HEK293 (cell line): ENCODE results near the gene SCIMP.
A peak's percentile ranks its signal among the peaks of the same experiment; 100 is the strongest.

ENCODE experiments used
- CTCF ChIA-PET: fragments of 350-600 bp; formaldehyde crosslinking; extraction: SDS; loops from one replicate; lab custom pipeline; 2021; ENCODE audit warnings: antibody characterized with exemption; lab: Yijun Ruan, JAX
- POLR2A ChIA-PET: fragments of 300-600 bp; formaldehyde crosslinking; extraction: SDS; loops from one replicate; lab custom pipeline; 2020; ENCODE audit warnings: antibody characterized with exemption, inconsistent platforms; lab: Yijun Ruan, JAX
- H3K27ac ChIP-seq: fragments of 200-500 bp; sonication (Bioruptor generic); 2 replicates; pipeline ENCODE4 v1.5.1; 2014; ENCODE audit warnings: low read depth, low read length, control low read depth, inconsistent platforms; ENCODE audit errors: extremely low read depth
- H3K36me3 ChIP-seq, 2 experiments: fragments of 200-500 bp in 1 of 2; sonication (Bioruptor generic) in 1 of 2; 1 replicate in 1 of 2; 2 replicates in 1 of 2; pipeline ENCODE4 v1.5.1; 2014 to 2017; ENCODE audit warnings: inconsistent platforms in 2 of 2, low read length in 2 of 2; ENCODE audit not compliant: control insufficient read depth in 2 of 2, insufficient read depth in 1 of 2
- H3K4me1 ChIP-seq: fragments of 200-500 bp; sonication (Bioruptor generic); 2 replicates; pipeline ENCODE4 v1.5.1; 2014; ENCODE audit warnings: mild to moderate bottlenecking, low read length, inconsistent platforms; ENCODE audit not compliant: control insufficient read depth, insufficient read depth
- H3K4me3 ChIP-seq: 2 replicates; pipeline ENCODE4 v1.5.1; 2011; ENCODE audit warnings: low read depth, mild to moderate bottlenecking, control low read depth, low read length, moderate library complexity
- H3K9me3 ChIP-seq: fragments of 200-500 bp; sonication (Bioruptor generic); 2 replicates; pipeline ENCODE4 v1.5.1; 2014; ENCODE audit warnings: low read depth, low read length, inconsistent platforms; ENCODE audit not compliant: control insufficient read depth, insufficient read depth
- GLIS2 ChIP-seq: fragments of 450-650 bp; formaldehyde crosslinking; IDR thresholded peaks from 2 replicates; pipeline ENCODE4 v1.5.1; 2016; ENCODE audit warnings: missing biosample characterization, missing genetic modification characterization
- HOXD13 ChIP-seq: sonication (generic); formaldehyde crosslinking; IDR thresholded peaks from 2 replicates; pipeline ENCODE4 v1.8.0; 2022; ENCODE audit warnings: missing genetic modification reagents, borderline replicate concordance
- REPIN1 ChIP-seq: fragments of 450-650 bp; formaldehyde crosslinking; IDR thresholded peaks from 2 replicates; pipeline ENCODE4 v1.5.1; 2017; ENCODE audit warnings: missing biosample characterization, missing genetic modification characterization, low read depth
- ZBTB17 ChIP-seq: fragments of 450-650 bp; formaldehyde crosslinking; IDR thresholded peaks from 2 replicates; pipeline ENCODE4 v1.5.1; 2016; ENCODE audit warnings: missing biosample characterization, missing genetic modification characterization
- ZBTB20 ChIP-seq: fragments of 450-650 bp; formaldehyde crosslinking; IDR thresholded peaks from 2 replicates; pipeline ENCODE4 v1.5.1; 2016; ENCODE audit warnings: missing biosample characterization, missing genetic modification characterization
- ZNF112 ChIP-seq: fragments of 450-650 bp; formaldehyde crosslinking; IDR thresholded peaks from 2 replicates; pipeline ENCODE4 v1.5.0; 2017; ENCODE audit warnings: missing biosample characterization, missing genetic modification characterization
- ZNF140 ChIP-seq: fragments of 450-650 bp; formaldehyde crosslinking; IDR thresholded peaks from 2 replicates; pipeline ENCODE4 v1.5.1; 2016; ENCODE audit warnings: missing biosample characterization, missing genetic modification characterization
- ZNF169 ChIP-seq: fragments of 450-650 bp; formaldehyde crosslinking; IDR thresholded peaks from 2 replicates; pipeline ENCODE4 v1.5.1; 2016; ENCODE audit warnings: missing biosample characterization, missing genetic modification characterization
- ZNF174 ChIP-seq: fragments of 450-650 bp; formaldehyde crosslinking; IDR thresholded peaks from 2 replicates; pipeline ENCODE4 v1.5.0; 2017; ENCODE audit warnings: missing biosample characterization, mild to moderate bottlenecking, missing genetic modification characterization
- ZNF223 ChIP-seq: fragments of 450-650 bp; formaldehyde crosslinking; IDR thresholded peaks from 2 replicates; pipeline ENCODE4 v1.5.1; 2016; ENCODE audit warnings: missing biosample characterization, missing genetic modification characterization
- ZNF23 ChIP-seq: fragments of 450-650 bp; formaldehyde crosslinking; IDR thresholded peaks from 2 replicates; pipeline ENCODE4 v1.5.1; 2016; ENCODE audit warnings: missing biosample characterization, missing genetic modification characterization, borderline replicate concordance
- ZNF335 ChIP-seq: fragments of 450-650 bp; formaldehyde crosslinking; conservative IDR thresholded peaks from 2 replicates; pipeline ENCODE4 v1.5.1; 2016; ENCODE audit warnings: missing biosample characterization, missing genetic modification characterization
- ZNF521 ChIP-seq: fragments of 450-650 bp; formaldehyde crosslinking; IDR thresholded peaks from 2 replicates; pipeline ENCODE4 v1.5.1; 2017; ENCODE audit warnings: missing biosample characterization, mild to moderate bottlenecking, missing genetic modification characterization
- ZNF548 ChIP-seq: fragments of 450-650 bp; formaldehyde crosslinking; IDR thresholded peaks from 2 replicates; pipeline ENCODE4 v1.5.1; 2016; ENCODE audit warnings: missing biosample characterization, missing genetic modification characterization
- ZNF600 ChIP-seq: fragments of 450-650 bp; formaldehyde crosslinking; IDR thresholded peaks from 2 replicates; pipeline ENCODE4 v1.5.1; 2016; ENCODE audit warnings: missing biosample characterization, missing genetic modification characterization
- ZNF624 ChIP-seq: fragments of 450-650 bp; formaldehyde crosslinking; IDR thresholded peaks from 2 replicates; pipeline ENCODE4 v1.5.1; 2017; ENCODE audit warnings: missing biosample characterization, missing genetic modification characterization
- ZNF626 ChIP-seq: fragments of 450-650 bp; sonication (Bioruptor Pico); formaldehyde crosslinking; IDR thresholded peaks from 2 replicates; pipeline ENCODE4 v1.5.1; 2018; ENCODE audit warnings: missing biosample characterization, missing genetic modification characterization, inconsistent platforms
- ZNF837 ChIP-seq: fragments of 450-650 bp; formaldehyde crosslinking; IDR thresholded peaks from 2 replicates; pipeline ENCODE4 v1.5.1; 2016; ENCODE audit warnings: missing biosample characterization, missing genetic modification characterization
- TF ChIP-seq, protein P1 (sequence below): sonication (generic); formaldehyde crosslinking; IDR thresholded peaks from 2 replicates; pipeline ENCODE4 v1.8.1; 2022; ENCODE audit warnings: mild to moderate bottlenecking, moderate library complexity, missing genetic modification reagents
- TF ChIP-seq, protein P2 (sequence below): fragments of 450-650 bp; formaldehyde crosslinking; IDR thresholded peaks from 2 replicates; pipeline ENCODE4 v1.5.1; 2016; ENCODE audit warnings: missing biosample characterization, missing genetic modification characterization
- TF ChIP-seq, protein P3 (sequence below): fragments of 450-650 bp; formaldehyde crosslinking; IDR thresholded peaks from 2 replicates; pipeline ENCODE4 v1.5.1; 2016; ENCODE audit warnings: missing biosample characterization, missing genetic modification characterization, borderline replicate concordance
- TF ChIP-seq, protein P4 (sequence below): fragments of 450-650 bp; formaldehyde crosslinking; IDR thresholded peaks from 2 replicates; pipeline ENCODE4 v1.5.1; 2017; ENCODE audit warnings: missing biosample characterization, missing genetic modification characterization
- TF ChIP-seq, protein P5 (sequence below): fragments of 450-650 bp; formaldehyde crosslinking; IDR thresholded peaks from 2 replicates; pipeline ENCODE4 v1.5.1; 2016; ENCODE audit warnings: missing biosample characterization, missing genetic modification characterization
- TF ChIP-seq, protein P6 (sequence below): fragments of 450-650 bp; formaldehyde crosslinking; IDR thresholded peaks from 2 replicates; pipeline ENCODE4 v1.5.1; 2016; ENCODE audit warnings: missing biosample characterization, missing genetic modification characterization

The SCIMP gene

DNA sequence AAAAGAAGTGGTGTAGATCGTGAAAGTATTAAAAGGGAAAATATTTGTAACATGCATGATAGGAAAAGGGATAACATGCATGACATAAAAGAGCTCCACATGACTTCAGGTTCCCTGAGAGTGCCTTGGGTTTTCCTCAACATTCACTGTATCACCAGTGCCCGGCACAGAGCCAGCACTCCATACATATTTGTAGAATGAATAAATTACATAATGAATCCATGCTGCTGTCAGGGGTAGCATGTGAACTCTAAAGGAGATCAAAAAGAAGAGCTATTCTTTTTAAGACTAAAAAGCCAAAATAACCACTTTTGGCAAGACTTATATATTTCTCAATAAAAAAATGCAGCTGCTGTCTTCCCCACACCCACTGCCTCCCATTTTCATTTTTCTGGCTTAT is 40.3 kb downstream of the SCIMP start (continued):
- TF ChIP-seq ZNF23 (tag by site-specific recombination), result no peak
- no peak for TF ChIP-seq ZNF169 (tag by site-specific recombination)
- no peak for TF ChIP-seq ZNF174 (tag by site-specific recombination)
- no peak for TF ChIP-seq ZNF600 (tag by site-specific recombination)
- TF ChIP-seq, protein P1, sequence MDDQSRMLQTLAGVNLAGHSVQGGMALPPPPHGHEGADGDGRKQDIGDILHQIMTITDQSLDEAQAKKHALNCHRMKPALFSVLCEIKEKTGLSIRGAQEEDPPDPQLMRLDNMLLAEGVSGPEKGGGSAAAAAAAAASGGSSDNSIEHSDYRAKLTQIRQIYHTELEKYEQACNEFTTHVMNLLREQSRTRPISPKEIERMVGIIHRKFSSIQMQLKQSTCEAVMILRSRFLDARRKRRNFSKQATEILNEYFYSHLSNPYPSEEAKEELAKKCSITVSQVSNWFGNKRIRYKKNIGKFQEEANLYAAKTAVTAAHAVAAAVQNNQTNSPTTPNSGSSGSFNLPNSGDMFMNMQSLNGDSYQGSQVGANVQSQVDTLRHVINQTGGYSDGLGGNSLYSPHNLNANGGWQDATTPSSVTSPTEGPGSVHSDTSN (CRISPR knock-in tag), result no peak
- TF ChIP-seq, all 188 proteins: peak for 0

DNA sequence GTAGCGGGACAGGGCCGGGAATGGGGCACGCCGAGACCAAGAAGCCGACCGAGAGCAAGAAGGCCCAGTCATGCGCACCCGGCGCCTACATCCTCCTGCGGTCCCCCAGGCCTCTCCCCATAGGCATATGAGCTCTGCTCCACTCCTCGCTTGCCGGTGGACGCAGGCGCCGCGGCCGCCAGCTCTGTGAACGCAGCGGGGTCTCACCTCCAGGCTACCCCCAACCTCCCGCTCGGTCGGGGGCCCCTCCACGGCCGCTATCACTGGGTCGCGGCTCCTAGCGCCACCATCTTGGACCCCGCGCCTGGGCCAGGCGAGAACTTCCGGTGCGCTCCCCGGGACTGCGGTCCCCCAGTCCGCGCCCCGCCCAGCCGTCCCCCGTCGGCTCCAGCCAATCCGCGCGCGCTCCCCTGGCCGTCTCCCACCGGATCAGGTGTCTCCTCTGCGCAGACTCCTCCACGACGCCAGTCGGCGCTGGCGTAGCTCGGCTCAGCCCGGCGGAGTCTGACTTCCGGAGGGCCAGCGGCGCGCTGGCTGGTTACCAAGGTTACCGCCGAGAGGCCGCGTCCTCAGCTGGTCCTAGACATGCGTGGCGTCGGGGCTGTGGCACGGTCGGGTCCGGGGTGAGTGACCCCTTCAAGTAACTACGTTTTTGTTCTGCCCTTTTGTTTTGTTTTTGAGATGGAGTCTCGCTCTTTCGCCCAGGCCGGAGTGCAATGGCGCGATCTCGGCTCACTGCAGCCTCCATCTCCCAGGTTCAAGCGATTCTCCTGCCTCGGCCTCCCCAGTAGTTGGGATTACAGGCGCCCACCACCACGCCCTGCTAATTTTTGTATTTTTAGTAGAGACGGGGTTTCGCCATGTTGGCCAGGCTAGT is 42.9 kb downstream of the SCIMP start, which contains the start of gene ZNF594:
TSS of gene ZNF594 (minus strand) at position 328 of the 877 bp plus-strand sequence. CDS start 7,612 bp downstream, outside the sequence.
- H3K27ac ChIP-seq, result peak within 1 kb of the TSS; percentile 70
- no peaks in the 10 kb centered on the region for H3K4me1 ChIP-seq
- peak within 1 kb of the TSS; percentile 83 for H3K4me3 ChIP-seq
- POLR2A ChIA-PET, result interaction anchor here (0.9 to 2.3 kb wide), 12 partner anchors 10 to 482 kb away, joined by 3 to 13 read pairs (median 4); partner anchors contain the start of genes ARRB2, C1QBP, NUP88 and RNF167
- H3K9me3 ChIP-seq, result peaks cover 16% of the 10 kb centered on the region
- peaks cover 28 to 34% of the 10 kb centered on the region in 2 experiments for H3K36me3 ChIP-seq
- CTCF ChIA-PET, result interaction anchor here (0.6 to 1.7 kb wide), 11 partner anchors 9 to 390 kb away, joined by 3 to 5 read pairs (median 3); no protein-coding TSS in a partner anchor
- TF ChIP-seq ZBTB20 (tag by site-specific recombination), result peak; percentile 64; the same call in 1 of the 2 replicates
- TF ChIP-seq, protein P2, sequence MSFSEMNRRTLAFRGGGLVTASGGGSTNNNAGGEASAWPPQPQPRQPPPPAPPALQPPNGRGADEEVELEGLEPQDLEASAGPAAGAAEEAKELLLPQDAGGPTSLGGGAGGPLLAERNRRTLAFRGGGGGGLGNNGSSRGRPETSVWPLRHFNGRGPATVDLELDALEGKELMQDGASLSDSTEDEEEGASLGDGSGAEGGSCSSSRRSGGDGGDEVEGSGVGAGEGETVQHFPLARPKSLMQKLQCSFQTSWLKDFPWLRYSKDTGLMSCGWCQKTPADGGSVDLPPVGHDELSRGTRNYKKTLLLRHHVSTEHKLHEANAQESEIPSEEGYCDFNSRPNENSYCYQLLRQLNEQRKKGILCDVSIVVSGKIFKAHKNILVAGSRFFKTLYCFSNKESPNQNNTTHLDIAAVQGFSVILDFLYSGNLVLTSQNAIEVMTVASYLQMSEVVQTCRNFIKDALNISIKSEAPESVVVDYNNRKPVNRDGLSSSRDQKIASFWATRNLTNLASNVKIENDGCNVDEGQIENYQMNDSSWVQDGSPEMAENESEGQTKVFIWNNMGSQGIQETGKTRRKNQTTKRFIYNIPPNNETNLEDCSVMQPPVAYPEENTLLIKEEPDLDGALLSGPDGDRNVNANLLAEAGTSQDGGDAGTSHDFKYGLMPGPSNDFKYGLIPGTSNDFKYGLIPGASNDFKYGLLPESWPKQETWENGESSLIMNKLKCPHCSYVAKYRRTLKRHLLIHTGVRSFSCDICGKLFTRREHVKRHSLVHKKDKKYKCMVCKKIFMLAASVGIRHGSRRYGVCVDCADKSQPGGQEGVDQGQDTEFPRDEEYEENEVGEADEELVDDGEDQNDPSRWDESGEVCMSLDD (tag by site-specific recombination), result peak; percentile 100
- TF ChIP-seq, protein P3, sequence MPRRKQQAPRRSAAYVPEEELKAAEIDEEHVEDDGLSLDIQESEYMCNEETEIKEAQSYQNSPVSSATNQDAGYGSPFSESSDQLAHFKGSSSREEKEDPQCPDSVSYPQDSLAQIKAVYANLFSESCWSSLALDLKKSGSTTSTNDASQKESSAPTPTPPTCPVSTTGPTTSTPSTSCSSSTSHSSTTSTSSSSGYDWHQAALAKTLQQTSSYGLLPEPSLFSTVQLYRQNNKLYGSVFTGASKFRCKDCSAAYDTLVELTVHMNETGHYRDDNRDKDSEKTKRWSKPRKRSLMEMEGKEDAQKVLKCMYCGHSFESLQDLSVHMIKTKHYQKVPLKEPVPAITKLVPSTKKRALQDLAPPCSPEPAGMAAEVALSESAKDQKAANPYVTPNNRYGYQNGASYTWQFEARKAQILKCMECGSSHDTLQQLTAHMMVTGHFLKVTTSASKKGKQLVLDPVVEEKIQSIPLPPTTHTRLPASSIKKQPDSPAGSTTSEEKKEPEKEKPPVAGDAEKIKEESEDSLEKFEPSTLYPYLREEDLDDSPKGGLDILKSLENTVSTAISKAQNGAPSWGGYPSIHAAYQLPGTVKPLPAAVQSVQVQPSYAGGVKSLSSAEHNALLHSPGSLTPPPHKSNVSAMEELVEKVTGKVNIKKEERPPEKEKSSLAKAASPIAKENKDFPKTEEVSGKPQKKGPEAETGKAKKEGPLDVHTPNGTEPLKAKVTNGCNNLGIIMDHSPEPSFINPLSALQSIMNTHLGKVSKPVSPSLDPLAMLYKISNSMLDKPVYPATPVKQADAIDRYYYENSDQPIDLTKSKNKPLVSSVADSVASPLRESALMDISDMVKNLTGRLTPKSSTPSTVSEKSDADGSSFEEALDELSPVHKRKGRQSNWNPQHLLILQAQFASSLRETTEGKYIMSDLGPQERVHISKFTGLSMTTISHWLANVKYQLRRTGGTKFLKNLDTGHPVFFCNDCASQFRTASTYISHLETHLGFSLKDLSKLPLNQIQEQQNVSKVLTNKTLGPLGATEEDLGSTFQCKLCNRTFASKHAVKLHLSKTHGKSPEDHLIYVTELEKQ (tag by site-specific recombination), result no peak
- TF ChIP-seq, protein P4, sequence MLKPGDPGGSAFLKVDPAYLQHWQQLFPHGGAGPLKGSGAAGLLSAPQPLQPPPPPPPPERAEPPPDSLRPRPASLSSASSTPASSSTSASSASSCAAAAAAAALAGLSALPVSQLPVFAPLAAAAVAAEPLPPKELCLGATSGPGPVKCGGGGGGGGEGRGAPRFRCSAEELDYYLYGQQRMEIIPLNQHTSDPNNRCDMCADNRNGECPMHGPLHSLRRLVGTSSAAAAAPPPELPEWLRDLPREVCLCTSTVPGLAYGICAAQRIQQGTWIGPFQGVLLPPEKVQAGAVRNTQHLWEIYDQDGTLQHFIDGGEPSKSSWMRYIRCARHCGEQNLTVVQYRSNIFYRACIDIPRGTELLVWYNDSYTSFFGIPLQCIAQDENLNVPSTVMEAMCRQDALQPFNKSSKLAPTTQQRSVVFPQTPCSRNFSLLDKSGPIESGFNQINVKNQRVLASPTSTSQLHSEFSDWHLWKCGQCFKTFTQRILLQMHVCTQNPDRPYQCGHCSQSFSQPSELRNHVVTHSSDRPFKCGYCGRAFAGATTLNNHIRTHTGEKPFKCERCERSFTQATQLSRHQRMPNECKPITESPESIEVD (tag by site-specific recombination), result no peak
- TF ChIP-seq, protein P5, sequence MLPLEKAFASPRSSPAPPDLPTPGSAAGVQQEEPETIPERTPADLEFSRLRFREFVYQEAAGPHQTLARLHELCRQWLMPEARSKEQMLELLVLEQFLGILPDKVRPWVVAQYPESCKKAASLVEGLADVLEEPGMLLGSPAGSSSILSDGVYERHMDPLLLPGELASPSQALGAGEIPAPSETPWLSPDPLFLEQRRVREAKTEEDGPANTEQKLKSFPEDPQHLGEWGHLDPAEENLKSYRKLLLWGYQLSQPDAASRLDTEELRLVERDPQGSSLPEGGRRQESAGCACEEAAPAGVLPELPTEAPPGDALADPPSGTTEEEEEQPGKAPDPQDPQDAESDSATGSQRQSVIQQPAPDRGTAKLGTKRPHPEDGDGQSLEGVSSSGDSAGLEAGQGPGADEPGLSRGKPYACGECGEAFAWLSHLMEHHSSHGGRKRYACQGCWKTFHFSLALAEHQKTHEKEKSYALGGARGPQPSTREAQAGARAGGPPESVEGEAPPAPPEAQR (tag by site-specific recombination), result no peak
- no peak for TF ChIP-seq ZNF626 (tag by site-specific recombination)
- peak; percentile 96 for TF ChIP-seq ZNF335 (tag by site-specific recombination)
- TF ChIP-seq HOXD13 (CRISPR knock-in tag), result no peak
- peak; percentile 75 for TF ChIP-seq ZBTB17 (tag by site-specific recombination)
- TF ChIP-seq ZNF223 (tag by site-specific recombination), result 0 out of 2 replicates have a peak, but pooled peaks have one; percentile 43
- no peak for TF ChIP-seq ZNF624 (tag by site-specific recombination)
- no peak for TF ChIP-seq ZNF521 (tag by site-specific recombination)
- TF ChIP-seq ZNF140 (tag by site-specific recombination), result no peak
- TF ChIP-seq REPIN1 (tag by site-specific recombination), result no peak
- no peak for TF ChIP-seq ZNF112 (tag by site-specific recombination)
- no peak for TF ChIP-seq ZNF548 (tag by site-specific recombination)
- TF ChIP-seq, protein P6, sequence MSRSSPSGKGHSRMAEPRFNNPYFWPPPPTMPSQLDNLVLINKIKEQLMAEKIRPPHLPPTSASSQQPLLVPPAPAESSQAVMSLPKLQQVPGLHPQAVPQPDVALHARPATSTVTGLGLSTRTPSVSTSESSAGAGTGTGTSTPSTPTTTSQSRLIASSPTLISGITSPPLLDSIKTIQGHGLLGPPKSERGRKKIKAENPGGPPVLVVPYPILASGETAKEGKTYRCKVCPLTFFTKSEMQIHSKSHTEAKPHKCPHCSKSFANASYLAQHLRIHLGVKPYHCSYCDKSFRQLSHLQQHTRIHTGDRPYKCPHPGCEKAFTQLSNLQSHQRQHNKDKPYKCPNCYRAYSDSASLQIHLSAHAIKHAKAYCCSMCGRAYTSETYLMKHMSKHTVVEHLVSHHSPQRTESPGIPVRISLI, result no peak
- TF ChIP-seq ZNF837 (tag by site-specific recombination), result no peak
- peak; percentile 97 for TF ChIP-seq GLIS2
